Astrocyte of the cerebellum (primary cell): ENCODE results near the gene TLX2.

Experiments
- DNase-seq: peaks from one replicate; pipeline ENCODE4 v3.0.0-alpha.2; 2011; ENCODE audit warnings: low read depth
- H3K4me3 ChIP-seq: 2 replicates; pipeline ENCODE4 v1.5.1; 2011; ENCODE audit warnings: mild to moderate bottlenecking, low read depth, low read length, moderate library complexity
- in situ Hi-C: cut with HindIII; loops from 2 replicates; pipeline ENCODE4 v1.10.0; 2017; ENCODE audit warnings: low sequenced_read_pairs
- TF ChIP-seq, protein P1 (sequence below): IDR thresholded peaks from 2 replicates; pipeline ENCODE4 v1.5.1; 2012; ENCODE audit warnings: low read length, low read depth, moderate library complexity, mild to moderate bottlenecking; ENCODE audit errors: missing control alignments

TLX2 gene

DNA sequence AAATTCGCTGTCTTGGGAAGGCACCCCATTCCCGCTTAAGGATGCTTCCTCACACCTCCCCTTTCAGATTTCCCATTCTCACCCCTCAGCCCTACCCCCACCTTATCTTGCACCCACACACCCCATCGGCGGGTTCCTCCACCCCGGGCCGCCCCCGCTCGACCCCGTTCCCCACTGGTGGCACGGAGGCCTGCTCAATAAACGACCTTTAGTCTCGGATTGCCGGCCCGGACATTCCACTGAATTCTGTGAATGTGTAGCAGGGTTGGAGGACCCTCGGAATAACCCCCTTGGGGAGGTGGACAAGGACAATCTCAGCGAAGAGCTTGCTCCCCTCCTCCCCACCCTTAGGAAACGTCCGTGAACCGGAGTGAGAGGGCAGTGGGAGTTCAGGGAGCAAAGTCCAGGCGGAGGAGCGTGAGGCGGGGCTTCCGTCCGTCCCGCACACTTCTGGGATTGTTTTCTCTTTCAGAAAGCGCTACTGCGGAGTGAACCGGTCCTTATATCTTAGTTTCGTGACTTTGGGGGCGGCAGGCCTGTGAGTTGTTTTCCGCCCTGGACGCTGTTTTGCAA lies 12.0 kb upstream of the TLX2 start:
- H3K4me3 ChIP-seq, result peak overlapping the region; percentile 36
- in situ Hi-C loops, result no loop called here
- TF ChIP-seq, protein P1, sequence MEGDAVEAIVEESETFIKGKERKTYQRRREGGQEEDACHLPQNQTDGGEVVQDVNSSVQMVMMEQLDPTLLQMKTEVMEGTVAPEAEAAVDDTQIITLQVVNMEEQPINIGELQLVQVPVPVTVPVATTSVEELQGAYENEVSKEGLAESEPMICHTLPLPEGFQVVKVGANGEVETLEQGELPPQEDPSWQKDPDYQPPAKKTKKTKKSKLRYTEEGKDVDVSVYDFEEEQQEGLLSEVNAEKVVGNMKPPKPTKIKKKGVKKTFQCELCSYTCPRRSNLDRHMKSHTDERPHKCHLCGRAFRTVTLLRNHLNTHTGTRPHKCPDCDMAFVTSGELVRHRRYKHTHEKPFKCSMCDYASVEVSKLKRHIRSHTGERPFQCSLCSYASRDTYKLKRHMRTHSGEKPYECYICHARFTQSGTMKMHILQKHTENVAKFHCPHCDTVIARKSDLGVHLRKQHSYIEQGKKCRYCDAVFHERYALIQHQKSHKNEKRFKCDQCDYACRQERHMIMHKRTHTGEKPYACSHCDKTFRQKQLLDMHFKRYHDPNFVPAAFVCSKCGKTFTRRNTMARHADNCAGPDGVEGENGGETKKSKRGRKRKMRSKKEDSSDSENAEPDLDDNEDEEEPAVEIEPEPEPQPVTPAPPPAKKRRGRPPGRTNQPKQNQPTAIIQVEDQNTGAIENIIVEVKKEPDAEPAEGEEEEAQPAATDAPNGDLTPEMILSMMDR, result no peak
- DNase-seq, result no peak

DNA sequence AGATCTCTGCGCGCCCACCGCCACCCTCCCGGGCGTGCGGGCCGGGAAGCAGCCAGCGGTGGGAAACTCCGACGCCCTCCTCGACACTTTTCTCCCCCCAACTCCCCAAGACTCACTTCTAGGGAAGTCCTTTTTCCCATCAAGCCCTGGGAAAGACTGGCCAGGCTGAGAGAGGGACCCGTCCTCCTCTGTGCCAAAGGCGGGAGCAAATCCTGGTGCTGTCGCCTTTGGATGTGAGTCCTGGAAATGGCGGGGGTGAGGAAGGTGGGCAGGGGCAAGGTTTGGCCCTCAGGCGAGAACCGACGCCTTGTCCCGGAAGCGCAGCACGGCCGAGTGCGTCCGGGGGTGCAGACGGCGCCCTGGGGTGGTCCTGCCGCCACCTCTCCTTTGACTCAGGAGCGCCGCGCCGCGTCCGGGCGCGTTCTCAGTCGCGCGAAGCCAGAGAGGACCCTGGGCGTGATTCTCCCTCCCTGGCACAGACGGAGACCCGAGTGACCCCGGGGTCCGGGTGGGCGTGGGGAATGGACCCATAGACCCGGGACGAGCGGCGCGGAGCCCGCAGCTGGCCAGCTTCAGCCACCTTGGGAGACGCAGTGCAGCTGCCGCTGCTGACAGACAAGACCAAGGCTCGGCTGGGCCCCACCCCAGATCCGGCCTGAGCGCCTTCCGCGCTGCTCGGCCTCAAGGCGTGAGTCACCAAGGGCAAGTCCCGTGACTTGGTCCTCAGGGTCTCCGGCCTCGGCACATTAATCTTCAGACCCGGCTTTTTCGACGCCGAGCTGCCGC lies 11.3 kb upstream of the TLX2 start:
- TF ChIP-seq, protein P1, result peak; percentile 28
- in situ Hi-C loops, result no loop called here
- DNase-seq, result peak; percentile 34
- H3K4me3 ChIP-seq, result peak overlapping the region; percentile 36

DNA sequence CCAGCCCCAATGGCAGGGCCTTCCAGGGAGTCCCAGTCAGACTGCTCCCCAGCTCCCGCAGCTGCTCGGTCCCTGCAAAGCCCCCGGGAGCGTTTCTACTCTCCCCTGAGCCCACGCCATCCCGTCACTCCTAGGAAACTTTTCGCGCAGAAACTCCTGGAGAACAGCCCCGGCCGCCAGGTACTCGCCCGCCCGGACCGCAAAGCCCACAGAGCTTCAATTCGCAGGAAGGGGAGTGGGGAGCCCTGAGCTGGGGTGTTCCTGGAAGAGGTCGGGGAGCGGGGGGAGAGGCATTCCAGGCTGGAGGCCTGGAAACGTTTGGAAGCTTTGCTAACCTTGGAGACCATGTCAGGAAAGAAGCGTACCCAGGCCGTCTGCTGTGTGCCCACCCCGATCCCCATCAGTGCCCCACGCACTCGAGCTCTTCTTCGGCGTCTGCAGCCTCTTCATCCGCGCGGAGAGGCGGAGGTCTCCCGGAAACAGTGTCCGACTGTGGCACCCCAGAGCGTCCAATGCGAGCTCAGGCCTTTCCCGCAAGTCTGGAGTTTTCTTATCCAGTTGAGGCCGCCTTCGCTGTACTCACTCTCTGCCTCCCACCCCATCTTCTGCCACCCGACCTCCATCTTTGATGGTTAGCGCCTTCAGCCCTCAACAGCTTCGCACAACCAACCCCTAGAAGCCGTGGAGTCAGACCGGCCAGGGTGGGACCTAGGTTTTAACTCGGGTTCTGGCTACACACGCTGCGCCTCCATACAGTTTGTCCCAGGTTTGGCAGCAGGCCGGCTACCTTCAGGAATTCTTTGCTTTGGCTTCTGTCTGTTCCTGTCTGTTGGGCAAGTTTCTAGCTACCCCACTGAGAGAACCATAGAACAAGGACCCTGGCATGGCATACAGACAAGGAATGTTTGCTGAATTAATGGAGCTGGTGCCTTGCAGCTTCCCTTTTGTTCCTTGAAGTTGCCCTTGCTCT lies 10.5 kb upstream of the TLX2 start:
- no peak for DNase-seq
- in situ Hi-C loops, result no loop called here
- TF ChIP-seq, protein P1, result no peak
- H3K4me3 ChIP-seq, result peak overlapping the region; percentile 36

DNA sequence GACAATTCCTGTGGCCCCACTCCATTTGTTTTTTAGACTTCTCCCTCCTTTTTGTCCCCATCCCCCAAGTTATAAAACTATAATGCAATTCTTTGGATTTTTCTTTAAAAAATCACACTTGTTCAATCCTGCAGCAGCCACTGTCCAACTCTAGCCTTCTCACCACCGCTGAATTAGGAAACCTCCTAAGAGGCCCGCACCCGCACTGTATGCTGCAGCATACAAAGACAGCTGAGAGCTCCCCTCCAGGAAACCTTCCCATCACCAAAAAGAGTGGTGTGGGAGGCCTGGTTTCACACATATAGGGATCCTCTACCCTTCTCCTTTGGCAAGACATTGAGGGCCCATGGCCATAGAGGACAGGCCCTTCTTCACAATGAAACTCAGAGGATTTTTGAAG lies 9.7 kb upstream of the TLX2 start:
- TF ChIP-seq, protein P1, result no peak
- H3K4me3 ChIP-seq, result no peak overlapping the region
- no peak for DNase-seq
- in situ Hi-C loops, result no loop called here

DNA sequence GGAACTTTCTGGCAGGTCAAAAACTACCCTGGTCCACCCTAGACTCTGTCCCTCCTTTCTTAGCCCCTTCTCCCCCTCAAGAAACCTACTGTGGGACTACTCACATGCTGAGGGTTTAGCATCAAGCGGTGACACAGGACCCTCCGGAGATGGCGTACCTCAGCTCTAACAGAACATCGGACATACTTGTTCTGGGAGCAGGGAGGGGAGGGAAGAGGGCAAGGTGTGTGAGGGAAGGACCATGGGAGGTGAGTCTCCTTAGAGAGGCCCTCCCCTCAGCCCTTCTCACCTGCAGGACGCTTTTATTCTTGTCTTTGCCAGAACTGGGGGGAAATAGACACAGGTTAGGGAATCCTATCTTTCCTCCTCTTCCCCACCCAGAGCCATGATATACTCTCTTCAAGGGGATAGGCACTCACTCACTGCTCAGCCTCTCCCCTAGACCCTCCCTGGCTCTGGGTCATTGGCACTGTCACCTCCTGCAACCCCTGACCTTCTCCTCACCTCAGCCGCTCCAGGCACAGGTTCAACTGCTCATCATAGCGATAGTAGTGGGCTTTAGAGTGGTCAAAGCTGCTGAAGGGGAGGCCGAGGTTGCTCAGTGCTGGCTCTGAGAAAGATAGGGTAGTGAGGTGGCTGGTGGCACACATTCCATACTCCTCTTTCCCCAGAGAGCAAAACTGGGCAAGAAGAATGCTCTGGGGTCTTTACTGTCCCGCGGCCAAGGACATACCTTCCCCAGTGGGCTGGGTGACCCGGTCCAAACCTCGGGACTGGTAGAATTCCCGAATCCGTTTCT lies 8.6 kb upstream of the TLX2 start:
- H3K4me3 ChIP-seq, result peak overlapping the region; percentile 14
- DNase-seq, result no peak
- TF ChIP-seq, protein P1, result no peak
- in situ Hi-C loops, result no loop called here
